Activated CD8-positive, alpha-beta T cell treated with anti-CD3 and anti-CD28 coated beads for 36 hours (primary cell): ENCODE data around the gene ELMOD3. TPM values are rescaled to one million over a fixed set of nuclear protein-coding genes. Genes with fewer than 3 reads are reported as not detected.
A peak's percentile ranks its signal among the peaks of the same experiment; 100 is the strongest.

Experiments
- ATAC-seq: fragments of 200-7000 bp; cut with Tn5 transposase; one replicate; pipeline ENCODE4 v1.10.0; 2021; ENCODE audit warnings: mild to moderate bottlenecking, moderate library complexity
- CTCF ChIA-PET: fragments of 350-600 bp; sonication (Branson Sonifier 250); formaldehyde crosslinking; loops from one replicate; lab custom pipeline; 2021; ENCODE audit warnings: antibody characterized with exemption; lab: Charles Lee
- POLR2A ChIA-PET: fragments of 350-600 bp; sonication (Branson Sonifier 250); formaldehyde crosslinking; loops from one replicate; lab custom pipeline; 2021; ENCODE audit warnings: antibody characterized with exemption; lab: Charles Lee
- DNase-seq: peaks from one replicate; pipeline ENCODE4 v3.0.0-alpha.2; 2020
- H3K27ac Mint-ChIP-seq: one replicate; pipeline ENCODE4 v1.8.0; 2021; ENCODE audit warnings: mild to moderate bottlenecking, mixed read lengths
- H3K27me3 Mint-ChIP-seq: one replicate; pipeline ENCODE4 v1.8.0; 2021; ENCODE audit warnings: mixed read lengths
- H3K36me3 Mint-ChIP-seq: one replicate; pipeline ENCODE4 v1.8.0; 2021; ENCODE audit warnings: low read depth, mixed read lengths
- H3K4me1 Mint-ChIP-seq: one replicate; pipeline ENCODE4 v1.8.0; 2021; ENCODE audit warnings: low read depth, mixed read lengths
- H3K4me3 Mint-ChIP-seq: one replicate; pipeline ENCODE4 v1.8.0; 2021; ENCODE audit warnings: mild to moderate bottlenecking, moderate library complexity, mixed read lengths
- H3K9me3 Mint-ChIP-seq: one replicate; pipeline ENCODE4 v1.8.0; 2021; ENCODE audit warnings: mixed read lengths
- CTCF ChIP-seq: fragments of 200-600 bp; IDR thresholded peaks from one replicate; pipeline ENCODE4 v1.8.0; 2022; ENCODE audit warnings: antibody characterized with exemption, mild to moderate bottlenecking
- intact Hi-C: fragments of 100-400 bp; cut with micrococcal nuclease; formaldehyde crosslinking; loops from one replicate; pipeline ENCODE4 v1.10.0; 2022
- total RNA-seq, 2 experiments: library from RNA; stranded (reverse); gene quantifications; one replicate each; pipeline ENCODE4 v1.2.3, GENCODE V29; 2021

ELMOD3 gene
- total RNA-seq, 2 experiments from 2014 or later = 11.8 to 13.0 TPM

GRCh38 chr2:85439986-85440385 is 85.4 kb downstream of the ELMOD3 start:
- peak; percentile 59 for DNase-seq
- CTCF ChIA-PET = interaction anchor here (1.2 to 2.2 kb wide), 2 partner anchors 19 to 20 kb away, joined by 4 to 8 read pairs; no protein-coding TSS in a partner anchor

GRCh38 chr2:85440729-85441128 is 86.2 kb downstream of the ELMOD3 start:
- ATAC-seq (no peak), DNase-seq (no peak)
- ChIA-PET POLR2A (interaction anchor here (0.8 to 24.1 kb wide), 3 partner anchors 11 to 101 kb away, joined by 3 to 382 read pairs (median 6); partner anchors contain the start of gene MAT2A), CTCF (interaction anchor here (1.4 to 2.2 kb wide), 2 partner anchors 21 to 104 kb away, joined by 3 to 8 read pairs; no protein-coding TSS in a partner anchor)
- intact Hi-C loops = no loop called here
- TF ChIP-seq CTCF = no peak
- Mint-ChIP-seq H3K27me3 (no peaks in the 10 kb centered on the region), H3K27ac (no peak overlapping the region), H3K4me3 (no peak overlapping the region), H3K4me1 (peaks cover 33% of the 10 kb centered on the region), H3K36me3 (no peaks in the 10 kb centered on the region), H3K9me3 (no peaks in the 10 kb centered on the region)

More at GRCh38 chr2:85439986-85440385, 85.4 kb downstream of the ELMOD3 start:
- peak overlapping the region; percentile 93 for H3K27ac Mint-ChIP-seq
- H3K36me3 Mint-ChIP-seq = no peaks in the 10 kb centered on the region
- no peak for TF ChIP-seq CTCF
- intact Hi-C loops = no loop called here
- ATAC-seq = peak; percentile 50
- no peaks in the 10 kb centered on the region for H3K9me3 Mint-ChIP-seq
- POLR2A ChIA-PET = interaction anchor here (1.0 to 24.1 kb wide), 3 partner anchors 19 to 102 kb away, joined by 3 to 382 read pairs (median 6); partner anchors contain the start of genes ELMOD3, MAT2A and RETSAT
- no peaks in the 10 kb centered on the region for H3K27me3 Mint-ChIP-seq
- H3K4me1 Mint-ChIP-seq = peaks cover 33% of the 10 kb centered on the region
- H3K4me3 Mint-ChIP-seq = peak overlapping the region; percentile 73

Other genes with a start within 250 kb of the ELMOD3 start
- not detected for gene TCF7L1, start 221.4 kb upstream of the ELMOD3 start, total RNA-seq
- gene TGOLN2, start 26.8 kb upstream of the ELMOD3 start, total RNA-seq = 10 to 100 TPM; 62.8 to 64.0 TPM
- 10 to 100 TPM; 21.3 to 22.9 TPM for gene RETSAT, start 241 bp upstream of the ELMOD3 start, total RNA-seq
- 10 to 100 TPM; 18.7 to 19.3 TPM for gene CAPG, start 55.6 kb downstream of the ELMOD3 start, total RNA-seq
- under 1 TPM; 0.77 to 0.96 TPM for gene SH2D6, start 63.9 kb downstream of the ELMOD3 start, total RNA-seq
- gene MAT2A, start 184.4 kb downstream of the ELMOD3 start, total RNA-seq = 100 to 1,000 TPM; 276 to 282 TPM
- gene GGCX, start 206.7 kb downstream of the ELMOD3 start, total RNA-seq = 10 to 100 TPM; 14.6 to 16.7 TPM
- gene VAMP8, start 222.8 kb downstream of the ELMOD3 start, total RNA-seq = 10 to 100 TPM; 84.5 to 91.1 TPM
- 10 to 100 TPM; 28.0 to 29.4 TPM for gene VAMP5, start 229.7 kb downstream of the ELMOD3 start, total RNA-seq
- gene RNF181, start 241.0 kb downstream of the ELMOD3 start, total RNA-seq = 100 to 1,000 TPM; 112 to 117 TPM
- 1 to 10 TPM; 1.0 to 1.2 TPM for gene TMEM150A, start 247.9 kb downstream of the ELMOD3 start, total RNA-seq